ENCODE results near the gene COL17A1. TPM values are rescaled to one million over a fixed set of nuclear protein-coding genes. Genes with fewer than 3 reads are reported as not detected.

COL17A1 gene
- total RNA-seq, 4 donors from 2014 or later, result 0.17 to 0.29 (median 0.26) TPM; not detected in 1

GRCh38 chr10:104069613-104070012 is 16.1 kb downstream of the COL17A1 start:
- Histone ChIP-seq H3K9me3 (no peaks in the 10 kb centered on the region), H3K27ac (replicated peaks in 1 of 4) (no peak overlapping the region), H3K4me1 (no peaks in the 10 kb centered on the region), H3K4me3 (no peak overlapping the region), H3K27me3 (no peaks in the 10 kb centered on the region), H3K36me3 (no peaks in the 10 kb centered on the region)
- no peak for DNase-seq (ENCODE audit: extremely low spot score)
- intact Hi-C loops (cut with DNase I), result no loop called here
- TF ChIP-seq POLR2AphosphoS5 (IDR thresholded peaks at IDR 0.05), result no peak
- no peak for TF ChIP-seq CTCF (IDR thresholded peaks at IDR 0.05)
- TF ChIP-seq POLR2A (IDR thresholded peaks at IDR 0.05; ENCODE audit: low read depth), result no peak
- TF ChIP-seq EP300 (IDR thresholded peaks at IDR 0.05), result no peak
- 69% methylated on average over 6 of the region's 6 CpGs for WGBS

- WGBS, result 55% methylated on average over 12 of the region's 12 CpGs
- no peaks in the 10 kb centered on the region for H3K4me1 ChIP-seq
- no peak overlapping the region for H3K4me3 ChIP-seq
- no peaks in the 10 kb centered on the region for H3K27me3 ChIP-seq
- no peaks in the 10 kb centered on the region for H3K36me3 ChIP-seq
- intact Hi-C loops (cut with DNase I), result no loop called here
- H3K9me3 ChIP-seq, result no peaks in the 10 kb centered on the region
- no peak overlapping the region for H3K27ac ChIP-seq (replicated peaks in 1 of 4)
- no peak for DNase-seq (ENCODE audit: extremely low spot score)
- TF ChIP-seq POLR2AphosphoS5 (IDR thresholded peaks at IDR 0.05) (no peak), POLR2A (IDR thresholded peaks at IDR 0.05; ENCODE audit: low read depth) (no peak), EP300 (IDR thresholded peaks at IDR 0.05) (no peak), CTCF (IDR thresholded peaks at IDR 0.05) (no peak)
These were observed 18.2 kb downstream of the COL17A1 start for GRCh38 chr10:104067525-104067924.

GRCh38 chr10:104066945-104067344 is 18.7 kb downstream of the COL17A1 start:
- TF ChIP-seq CTCF (IDR thresholded peaks at IDR 0.05), result no peak
- no peak for TF ChIP-seq POLR2AphosphoS5 (IDR thresholded peaks at IDR 0.05)
- no peak for TF ChIP-seq EP300 (IDR thresholded peaks at IDR 0.05)
- TF ChIP-seq POLR2A (IDR thresholded peaks at IDR 0.05; ENCODE audit: low read depth), result no peak
- Histone ChIP-seq H3K4me3 (no peak overlapping the region), H3K9me3 (no peaks in the 10 kb centered on the region), H3K36me3 (no peaks in the 10 kb centered on the region), H3K27me3 (no peaks in the 10 kb centered on the region), H3K4me1 (no peaks in the 10 kb centered on the region), H3K27ac (replicated peaks in 1 of 4) (no peak overlapping the region)
- intact Hi-C loops (cut with DNase I), result no loop called here
- no peak for DNase-seq (ENCODE audit: extremely low spot score)
- WGBS, result 78% methylated on average over 7 of the region's 7 CpGs

DNA sequence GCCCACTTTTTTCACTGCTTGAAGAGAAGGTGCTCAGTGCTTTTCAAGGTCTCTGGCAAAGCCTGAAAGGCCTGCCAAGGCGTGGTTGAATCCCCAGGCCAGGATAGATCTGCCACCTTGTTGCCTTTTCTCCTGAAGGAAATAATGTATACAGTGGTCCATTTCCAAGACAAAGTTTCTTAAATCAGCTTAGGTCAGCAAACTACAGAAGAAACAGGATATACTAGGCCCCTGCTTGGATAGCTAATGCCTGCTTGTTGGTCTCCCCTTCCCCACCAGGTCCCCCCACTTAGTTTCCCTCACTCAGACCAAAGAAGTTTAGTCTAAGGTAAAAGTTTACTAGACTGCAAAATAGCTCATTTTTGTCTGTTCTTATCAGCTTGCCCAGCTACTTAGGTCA is 19.9 kb downstream of the COL17A1 start:
- no peaks in the 10 kb centered on the region for H3K4me1 ChIP-seq
- no peaks in the 10 kb centered on the region for H3K27me3 ChIP-seq
- TF ChIP-seq EP300 (IDR thresholded peaks at IDR 0.05) (no peak), POLR2A (IDR thresholded peaks at IDR 0.05; ENCODE audit: low read depth) (no peak), POLR2AphosphoS5 (IDR thresholded peaks at IDR 0.05) (no peak), CTCF (IDR thresholded peaks at IDR 0.05) (no peak)
- no peak overlapping the region for H3K4me3 ChIP-seq
- no peaks in the 10 kb centered on the region for H3K9me3 ChIP-seq
- WGBS, result 100% methylated on average over 1 of the region's 1 CpG
- no peak for DNase-seq (ENCODE audit: extremely low spot score)
- intact Hi-C loops (cut with DNase I), result no loop called here
- no peaks in the 10 kb centered on the region for H3K36me3 ChIP-seq
- no peak overlapping the region for H3K27ac ChIP-seq (replicated peaks in 1 of 4)

GRCh38 chr10:104061196-104061595 is 24.5 kb downstream of the COL17A1 start:
- Histone ChIP-seq H3K4me3 (no peak overlapping the region), H3K36me3 (no peaks in the 10 kb centered on the region), H3K9me3 (no peaks in the 10 kb centered on the region), H3K4me1 (no peaks in the 10 kb centered on the region), H3K27me3 (no peaks in the 10 kb centered on the region), H3K27ac (replicated peaks in 1 of 4) (no peak overlapping the region)
- TF ChIP-seq POLR2AphosphoS5 (IDR thresholded peaks at IDR 0.05) (no peak), POLR2A (IDR thresholded peaks at IDR 0.05; ENCODE audit: low read depth) (no peak), EP300 (IDR thresholded peaks at IDR 0.05) (no peak), CTCF (IDR thresholded peaks at IDR 0.05) (no peak)
- WGBS, result 86% methylated on average over 6 of the region's 6 CpGs
- no peak for DNase-seq (ENCODE audit: extremely low spot score)
- intact Hi-C loops (cut with DNase I), result no loop called here

All from esophagus muscularis mucosa (tissue), 4 donors.